ENCODE measurements around the gene CALHM1. TPM values are rescaled to one million over a fixed set of nuclear protein-coding genes. Genes with fewer than 3 reads are reported as not detected.

Gene CALHM1
- total RNA-seq, 4 donors from 2014 or later: 0.85 TPM; not detected in 3

GRCh38 chr10:103443475-103444185 lies 15.1 kb downstream of the CALHM1 start:
- H3K27ac ChIP-seq: no peak overlapping the region
- no peak for TF ChIP-seq POLR2A (IDR thresholded peaks at IDR 0.05)
- TF ChIP-seq, protein P1, sequence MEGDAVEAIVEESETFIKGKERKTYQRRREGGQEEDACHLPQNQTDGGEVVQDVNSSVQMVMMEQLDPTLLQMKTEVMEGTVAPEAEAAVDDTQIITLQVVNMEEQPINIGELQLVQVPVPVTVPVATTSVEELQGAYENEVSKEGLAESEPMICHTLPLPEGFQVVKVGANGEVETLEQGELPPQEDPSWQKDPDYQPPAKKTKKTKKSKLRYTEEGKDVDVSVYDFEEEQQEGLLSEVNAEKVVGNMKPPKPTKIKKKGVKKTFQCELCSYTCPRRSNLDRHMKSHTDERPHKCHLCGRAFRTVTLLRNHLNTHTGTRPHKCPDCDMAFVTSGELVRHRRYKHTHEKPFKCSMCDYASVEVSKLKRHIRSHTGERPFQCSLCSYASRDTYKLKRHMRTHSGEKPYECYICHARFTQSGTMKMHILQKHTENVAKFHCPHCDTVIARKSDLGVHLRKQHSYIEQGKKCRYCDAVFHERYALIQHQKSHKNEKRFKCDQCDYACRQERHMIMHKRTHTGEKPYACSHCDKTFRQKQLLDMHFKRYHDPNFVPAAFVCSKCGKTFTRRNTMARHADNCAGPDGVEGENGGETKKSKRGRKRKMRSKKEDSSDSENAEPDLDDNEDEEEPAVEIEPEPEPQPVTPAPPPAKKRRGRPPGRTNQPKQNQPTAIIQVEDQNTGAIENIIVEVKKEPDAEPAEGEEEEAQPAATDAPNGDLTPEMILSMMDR (IDR thresholded peaks at IDR 0.05): no peak

DNA sequence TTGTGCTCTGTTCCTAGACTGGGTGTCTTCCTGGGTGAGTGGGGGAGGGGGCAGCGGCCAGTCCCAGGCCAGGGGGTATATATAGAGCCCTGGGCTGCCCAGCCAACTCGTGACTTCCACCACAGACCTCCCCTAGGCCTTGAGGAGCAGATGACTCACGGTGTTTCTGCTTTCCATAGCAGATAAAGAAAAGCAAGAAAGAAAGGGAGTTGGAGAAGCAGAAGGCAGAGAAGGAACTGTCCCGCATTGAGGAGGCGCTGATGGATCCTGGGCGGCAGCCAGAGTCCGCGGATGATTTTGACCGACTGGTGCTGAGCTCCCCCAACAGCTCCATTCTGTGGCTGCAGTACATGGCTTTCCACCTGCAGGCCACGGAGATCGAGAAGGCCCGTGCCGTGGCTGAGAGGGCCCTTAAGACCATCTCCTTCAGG lies 16.7 kb downstream of the CALHM1 start:
- no peaks in the 10 kb centered on the region for H3K27me3 ChIP-seq
- no peak for DNase-seq
- TF ChIP-seq, protein P1 (IDR thresholded peaks at IDR 0.05): no peak
- no peak for TF ChIP-seq POLR2A (IDR thresholded peaks at IDR 0.05)
- peaks cover 0 to 88% (median 0%) of the 10 kb centered on the region in 3 donors for H3K36me3 ChIP-seq
- H3K4me1 ChIP-seq: peaks cover 0 to 9% (median 0%) of the 10 kb centered on the region in 4 donors
- no peak overlapping the region for H3K4me3 ChIP-seq
- no peak overlapping the region for H3K27ac ChIP-seq
- H3K9me3 ChIP-seq: no peaks in the 10 kb centered on the region

More at GRCh38 chr10:103443475-103444185, 15.1 kb downstream of the CALHM1 start:
- Histone ChIP-seq H3K27me3 (no peaks in the 10 kb centered on the region), H3K4me1 (peaks cover 0 to 12% (median 0%) of the 10 kb centered on the region in 4 donors), H3K9me3 (no peaks in the 10 kb centered on the region), H3K36me3 (peaks cover 0 to 85% (median 0%) of the 10 kb centered on the region in 3 donors), H3K4me3 (no peak overlapping the region)
- no peak for DNase-seq

DNA sequence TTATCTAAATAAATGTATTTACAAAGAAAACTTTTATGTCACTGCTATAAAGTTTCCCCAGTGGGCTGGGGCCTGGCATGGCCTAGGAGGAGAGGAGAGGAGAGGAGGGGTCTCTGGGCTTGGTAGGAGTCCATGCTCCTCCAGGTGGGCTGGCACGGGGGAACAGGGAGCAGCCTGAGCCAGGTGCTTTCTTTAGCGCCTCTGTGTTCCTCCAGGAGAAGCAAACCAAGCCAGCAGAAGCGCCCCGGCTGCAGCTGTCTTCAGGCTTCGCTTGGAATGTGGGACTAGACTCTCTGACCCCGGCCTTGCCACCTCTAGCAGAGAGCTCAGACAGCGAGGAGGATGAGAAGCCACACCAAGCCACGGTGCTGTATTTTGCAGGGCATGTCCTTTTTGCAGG lies 17.1 kb downstream of the CALHM1 start:
- Histone ChIP-seq H3K27ac (no peak overlapping the region), H3K4me3 (no peak overlapping the region), H3K9me3 (no peaks in the 10 kb centered on the region), H3K36me3 (peaks cover 0 to 88% (median 0%) of the 10 kb centered on the region in 3 donors), H3K27me3 (no peaks in the 10 kb centered on the region), H3K4me1 (peaks cover 0 to 4% (median 0%) of the 10 kb centered on the region in 4 donors)
- TF ChIP-seq POLR2A (IDR thresholded peaks at IDR 0.05): no peak
- TF ChIP-seq, protein P1 (IDR thresholded peaks at IDR 0.05): no peak
- no peak for DNase-seq

GRCh38 chr10:103441206-103441605 lies 17.5 kb downstream of the CALHM1 start:
- Histone ChIP-seq H3K4me1 (peaks cover 0 to under 1% (median 0%) of the 10 kb centered on the region in 4 donors), H3K9me3 (no peaks in the 10 kb centered on the region), H3K27me3 (no peaks in the 10 kb centered on the region), H3K4me3 (no peak overlapping the region), H3K36me3 (peaks cover 0 to 91% (median 0%) of the 10 kb centered on the region in 3 donors), H3K27ac (no peak overlapping the region)
- DNase-seq: no peak
- no peak for TF ChIP-seq POLR2A (IDR thresholded peaks at IDR 0.05)
- TF ChIP-seq, protein P1 (IDR thresholded peaks at IDR 0.05): no peak

DNA sequence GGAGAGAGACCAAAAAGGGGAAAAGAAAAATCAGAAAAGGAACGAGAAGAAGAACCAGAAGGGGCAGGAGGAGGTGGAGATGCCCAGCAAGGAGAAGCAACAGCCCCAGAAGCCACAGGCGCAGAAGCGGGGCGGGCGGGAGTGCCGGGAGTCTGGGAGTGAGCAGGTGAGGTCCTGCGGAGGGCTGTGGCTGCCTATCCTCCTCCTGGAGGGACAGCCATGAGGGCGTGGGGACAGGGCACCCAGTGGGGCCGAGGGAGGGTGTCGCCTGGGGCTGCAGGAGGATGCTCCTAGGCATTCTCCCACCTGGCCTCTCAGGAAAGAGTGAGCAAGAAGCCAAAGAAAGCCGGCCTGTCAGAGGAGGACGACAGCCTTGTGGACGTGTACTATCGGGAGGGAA lies 18.3 kb downstream of the CALHM1 start:
- peaks cover 0 to 90% (median 0%) of the 10 kb centered on the region in 3 donors for H3K36me3 ChIP-seq

GRCh38 chr10:103439776-103440175 lies 18.9 kb downstream of the CALHM1 start:
- Histone ChIP-seq H3K4me1 (no peaks in the 10 kb centered on the region), H3K27me3 (no peaks in the 10 kb centered on the region), H3K36me3 (peaks cover 0 to 91% (median 0%) of the 10 kb centered on the region in 3 donors), H3K27ac (no peak overlapping the region), H3K9me3 (no peaks in the 10 kb centered on the region), H3K4me3 (no peak overlapping the region)
- no peak for TF ChIP-seq POLR2A (IDR thresholded peaks at IDR 0.05)
- TF ChIP-seq, protein P1 (IDR thresholded peaks at IDR 0.05): no peak
- DNase-seq: no peak

More for the DNA sequence above, 18.3 kb downstream of the CALHM1 start:
- no peaks in the 10 kb centered on the region for H3K27me3 ChIP-seq
- no peak for DNase-seq
- H3K27ac ChIP-seq: no peak overlapping the region
- no peak for TF ChIP-seq POLR2A (IDR thresholded peaks at IDR 0.05)
- no peak overlapping the region for H3K4me3 ChIP-seq
- no peaks in the 10 kb centered on the region for H3K9me3 ChIP-seq
- no peaks in the 10 kb centered on the region for H3K4me1 ChIP-seq
